ENCODE data around the gene CLN3. TPM values are rescaled to one million over a fixed set of nuclear protein-coding genes. Genes with fewer than 3 reads are reported as not detected.

Gene CLN3
- total and polyA plus RNA-seq, 2 of the 13 experiments (the other 11 are each of a cell fraction or from before 2014, with no cell fraction given): 23.4 to 46.8 TPM

DNA sequence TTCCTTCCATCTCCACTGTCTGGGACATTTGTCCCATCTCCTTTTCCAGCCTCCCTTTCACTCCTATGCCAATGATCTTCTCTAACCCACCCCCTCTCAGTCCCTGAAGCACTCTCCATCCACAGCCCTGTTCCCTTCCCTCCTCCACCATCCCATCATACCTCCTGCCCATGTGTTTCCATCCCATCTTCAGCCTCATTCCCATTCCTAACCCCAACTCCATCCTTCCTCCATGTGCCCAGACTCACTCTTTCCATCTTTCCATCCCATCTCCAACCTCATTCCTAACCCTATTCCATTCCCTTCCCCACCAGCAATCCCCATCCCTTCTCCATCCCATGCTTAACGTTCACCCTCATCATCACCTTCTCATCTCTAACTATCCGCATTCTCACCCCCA lies 10.4 kb upstream of the CLN3 start (continued):
- TF ChIP-seq, protein P1, sequence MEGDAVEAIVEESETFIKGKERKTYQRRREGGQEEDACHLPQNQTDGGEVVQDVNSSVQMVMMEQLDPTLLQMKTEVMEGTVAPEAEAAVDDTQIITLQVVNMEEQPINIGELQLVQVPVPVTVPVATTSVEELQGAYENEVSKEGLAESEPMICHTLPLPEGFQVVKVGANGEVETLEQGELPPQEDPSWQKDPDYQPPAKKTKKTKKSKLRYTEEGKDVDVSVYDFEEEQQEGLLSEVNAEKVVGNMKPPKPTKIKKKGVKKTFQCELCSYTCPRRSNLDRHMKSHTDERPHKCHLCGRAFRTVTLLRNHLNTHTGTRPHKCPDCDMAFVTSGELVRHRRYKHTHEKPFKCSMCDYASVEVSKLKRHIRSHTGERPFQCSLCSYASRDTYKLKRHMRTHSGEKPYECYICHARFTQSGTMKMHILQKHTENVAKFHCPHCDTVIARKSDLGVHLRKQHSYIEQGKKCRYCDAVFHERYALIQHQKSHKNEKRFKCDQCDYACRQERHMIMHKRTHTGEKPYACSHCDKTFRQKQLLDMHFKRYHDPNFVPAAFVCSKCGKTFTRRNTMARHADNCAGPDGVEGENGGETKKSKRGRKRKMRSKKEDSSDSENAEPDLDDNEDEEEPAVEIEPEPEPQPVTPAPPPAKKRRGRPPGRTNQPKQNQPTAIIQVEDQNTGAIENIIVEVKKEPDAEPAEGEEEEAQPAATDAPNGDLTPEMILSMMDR (CRISPR knock-in tag; IDR thresholded peaks at IDR 0.05): no peak
- no peak for TF ChIP-seq ZNF564 (CRISPR knock-in tag; IDR thresholded peaks at IDR 0.05)
- no peak for TF ChIP-seq ZNF550 (CRISPR knock-in tag; IDR thresholded peaks at IDR 0.05; ENCODE audit: borderline replicate concordance)
- TF ChIP-seq FOXK2 (IDR thresholded peaks at IDR 0.05): 0 out of 2 replicates have a peak, but pooled peaks have one; percentile 20
- peak; percentile 47 for TF ChIP-seq PHB2 (IDR thresholded peaks at IDR 0.05; ENCODE audit: partially characterized antibody)
- TF ChIP-seq, protein P2, sequence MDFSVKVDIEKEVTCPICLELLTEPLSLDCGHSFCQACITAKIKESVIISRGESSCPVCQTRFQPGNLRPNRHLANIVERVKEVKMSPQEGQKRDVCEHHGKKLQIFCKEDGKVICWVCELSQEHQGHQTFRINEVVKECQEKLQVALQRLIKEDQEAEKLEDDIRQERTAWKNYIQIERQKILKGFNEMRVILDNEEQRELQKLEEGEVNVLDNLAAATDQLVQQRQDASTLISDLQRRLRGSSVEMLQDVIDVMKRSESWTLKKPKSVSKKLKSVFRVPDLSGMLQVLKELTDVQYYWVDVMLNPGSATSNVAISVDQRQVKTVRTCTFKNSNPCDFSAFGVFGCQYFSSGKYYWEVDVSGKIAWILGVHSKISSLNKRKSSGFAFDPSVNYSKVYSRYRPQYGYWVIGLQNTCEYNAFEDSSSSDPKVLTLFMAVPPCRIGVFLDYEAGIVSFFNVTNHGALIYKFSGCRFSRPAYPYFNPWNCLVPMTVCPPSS (IDR thresholded peaks at IDR 0.05): 0 out of 2 replicates have a peak, but pooled peaks have one; percentile 69

DNA sequence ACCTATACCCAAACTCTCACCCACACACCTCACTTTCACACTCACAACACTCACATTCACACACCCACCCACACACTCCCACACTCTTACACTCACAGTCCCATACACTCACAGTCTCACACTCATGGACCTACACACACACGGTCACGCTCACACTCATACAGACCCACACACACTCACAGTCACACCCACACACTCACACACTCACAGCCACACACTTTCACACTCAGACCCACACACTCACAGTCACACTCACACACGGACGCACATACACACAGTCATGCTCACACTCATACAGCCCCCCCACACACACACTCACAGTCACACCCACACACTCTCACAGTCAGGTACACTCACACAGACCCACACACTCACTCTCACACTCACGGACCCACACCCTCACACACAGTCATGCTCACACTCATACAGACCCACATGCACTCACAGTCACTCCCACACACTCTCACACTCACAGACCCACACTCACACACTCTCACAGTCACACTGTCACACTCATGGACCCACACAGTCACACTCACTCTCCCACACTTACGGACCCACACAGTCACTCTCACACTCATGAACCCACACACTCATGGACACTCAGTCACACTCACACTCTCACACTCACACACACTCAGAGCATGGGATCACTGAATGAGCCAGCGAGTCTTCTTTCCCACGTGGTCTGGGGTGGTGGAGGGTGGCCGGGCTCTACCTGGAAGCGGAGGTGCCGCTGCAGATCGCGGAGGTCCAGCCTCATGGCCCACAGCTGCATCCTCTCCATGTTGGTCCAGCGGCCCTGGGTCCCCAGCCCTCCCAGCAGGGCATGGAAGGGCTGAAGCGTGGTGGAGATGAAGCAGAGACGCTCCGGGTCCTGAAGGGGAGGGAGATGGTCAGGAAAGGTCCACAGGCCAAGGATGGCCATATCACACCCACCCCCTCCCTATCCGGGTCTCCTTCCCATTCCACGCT lies 9.7 kb upstream of the CLN3 start:
- intact Hi-C loops (cut with micrococcal nuclease; ENCODE audit: unreplicated experiment): no loop called here
- Histone ChIP-seq H3K36me3 (replicated peaks in 1 of 2; ENCODE audit: control insufficient read depth in 1 of 2, insufficient read depth in 2 of 2, low read length in 2 of 2) (no peaks in the 10 kb centered on the region), H2AFZ (ENCODE audit: low read length) (no peak overlapping the region), H3K79me2 (ENCODE audit: insufficient read depth, low read length) (no peaks in the 10 kb centered on the region), H3K4me2 (ENCODE audit: low read depth, low read length) (no peak overlapping the region), H3K4me1 (ENCODE audit: insufficient read depth, low read length) (peaks cover 35% of the 10 kb centered on the region), H3K27me3 (ENCODE audit: control insufficient read depth in 1 of 2, insufficient read depth in 2 of 2, low read length in 2 of 2) (peaks cover 8 to 37% of the 10 kb centered on the region in 2 experiments), H3K27ac (ENCODE audit: extremely low read length, insufficient read depth, low read length) (no peak overlapping the region), H3K4me3 (replicated peaks in 1 of 3; ENCODE audit: insufficient read depth in 1 of 3, low read depth in 2 of 3, low read length in 3 of 3) (no peak overlapping the region), H3K9ac (ENCODE audit: insufficient read depth, low read depth, low read length) (no peak overlapping the region), H3K9me3 (ENCODE audit: low read length) (no peaks in the 10 kb centered on the region), H4K20me1 (ENCODE audit: insufficient read depth, low read length) (no peaks in the 10 kb centered on the region)
- WGBS (ENCODE audit: low lambda C conversion rate): 63% methylated on average over 19 of the region's 19 CpGs
- no peak for DNase-seq (ENCODE audit: low spot score)
- in situ Hi-C loops (cut with HindIII; ENCODE audit: extremely low pct_ligation_motif_present, low pct_unique_long_range_greater_than_20kb): no loop called here
- FAIRE-seq: no peak
- CTCF ChIA-PET (ENCODE audit: low intra/inter-chr PET ratio, low total read pairs): no interaction called here
- POLR2A ChIA-PET: no interaction called here
- no peak for ATAC-seq
- no TSS peak for BruUV-seq (replicated peaks)
- TF ChIP-seq NFE2L1 (CRISPR knock-in tag; IDR thresholded peaks at IDR 0.05; ENCODE audit: borderline replicate concordance) (0 out of 2 replicates have a peak, but pooled peaks have one; percentile 16), ZNF230 (CRISPR knock-in tag; IDR thresholded peaks at IDR 0.05) (no peak), ZBTB7A (CRISPR knock-in tag; IDR thresholded peaks at IDR 0.05) (no peak), SMYD3 (CRISPR knock-in tag; IDR thresholded peaks at IDR 0.05) (no peak), ARHGAP35 (CRISPR knock-in tag; IDR thresholded peaks at IDR 0.05; ENCODE audit: borderline replicate concordance) (no peak), RFX5 (IDR thresholded peaks at IDR 0.05; ENCODE audit: low read depth, low read length) (no peak), ZNF614 (CRISPR knock-in tag; IDR thresholded peaks at IDR 0.05; ENCODE audit: borderline replicate concordance) (no peak), ZNF225 (CRISPR knock-in tag; IDR thresholded peaks at IDR 0.05) (0 out of 2 replicates have a peak, but pooled peaks have one; percentile 29), NFIB (CRISPR knock-in tag; IDR thresholded peaks at IDR 0.05; ENCODE audit: borderline replicate concordance) (no peak), HMGA1 (CRISPR knock-in tag; conservative IDR thresholded peaks at IDR 0.05) (no peak), ZNF839 (CRISPR knock-in tag; IDR thresholded peaks at IDR 0.05; ENCODE audit: borderline replicate concordance) (no peak)

Data from HepG2 (cell line).